Measurements from ENCODE around the gene SRSF5.
"Not testable (repeated sequence)": the region's sequence is repeated elsewhere in the genome, so short reads cannot be mapped to it uniquely, and the experiment has no call there.

SRSF5 gene

GRCh38 chr14:69808919-69809808 lies 42.2 kb downstream of the SRSF5 start:
- DNase-seq: no peak

GRCh38 chr14:69811227-69811867 lies 44.4 kb downstream of the SRSF5 start:
- no peak for DNase-seq

- no peak for DNase-seq
Observed at GRCh38 chr14:69811868-69812252, 44.9 kb downstream of the SRSF5 start.

- DNase-seq: no peak
Observed at GRCh38 chr14:69812711-69813110, 45.8 kb downstream of the SRSF5 start.

GRCh38 chr14:69813346-69813745 lies 46.4 kb downstream of the SRSF5 start:
- DNase-seq: not testable (repeated sequence)

- no peak for DNase-seq
Observed at GRCh38 chr14:69814397-69814796, 47.5 kb downstream of the SRSF5 start.

- no peak for DNase-seq
Observed at GRCh38 chr14:69815556-69815955, 48.6 kb downstream of the SRSF5 start.

- no peak for DNase-seq
Observed at GRCh38 chr14:69816216-69816615, 49.3 kb downstream of the SRSF5 start.

- DNase-seq: peak; percentile 9 to 78 (median 30)
Observed at GRCh38 chr14:69818758-69819191, 51.8 kb downstream of the SRSF5 start.

- DNase-seq: no peak
Observed at GRCh38 chr14:69819607-69820006, 52.7 kb downstream of the SRSF5 start.

- no peak for DNase-seq
Observed at GRCh38 chr14:69820991-69821390, 54.0 kb downstream of the SRSF5 start.

All from stimulated activated naive CD4-positive, alpha-beta T cell (primary cell).